HEK293T (cell line): ENCODE data around the gene PPP2CA.
A peak's percentile ranks its signal among the peaks of the same experiment; 100 is the strongest.

ENCODE experiments used
- CTCF ChIA-PET: fragments of 350-600 bp; formaldehyde crosslinking; extraction: SDS; loops from one replicate; lab custom pipeline; 2021; ENCODE audit warnings: antibody characterized with exemption, inconsistent platforms; lab: Yijun Ruan, JAX
- POLR2A ChIA-PET: fragments of 350-600 bp; formaldehyde crosslinking; extraction: SDS; loops from one replicate; lab custom pipeline; 2020; ENCODE audit warnings: antibody characterized with exemption, inconsistent platforms; lab: Yijun Ruan, JAX
- DNase-seq: peaks from one replicate; pipeline ENCODE4 v3.0.0; 2012; ENCODE audit warnings: mixed read lengths; ENCODE audit errors: extremely low spot score
- ARNT ChIP-seq: fragments of 450-650 bp; IDR thresholded peaks from 2 replicates; pipeline ENCODE4 v1.6.1; 2017; ENCODE audit warnings: mild to moderate bottlenecking
- BHLHE40 ChIP-seq: fragments of 450-650 bp; IDR thresholded peaks from 2 replicates; pipeline ENCODE4 v1.6.1; 2016; ENCODE audit warnings: mild to moderate bottlenecking, moderate library complexity, borderline replicate concordance
- CTBP1 ChIP-seq: fragments of 450-650 bp; IDR thresholded peaks from 2 replicates; pipeline ENCODE4 v1.6.1; 2016; ENCODE audit warnings: borderline replicate concordance
- ELF4 ChIP-seq: fragments of 450-650 bp; IDR thresholded peaks from 2 replicates; pipeline ENCODE4 v1.6.1; 2017; ENCODE audit warnings: antibody characterized with exemption
- FOXA1 ChIP-seq: fragments of 450-650 bp; IDR thresholded peaks from 2 replicates; pipeline ENCODE4 v1.6.1; 2016; ENCODE audit warnings: mild to moderate bottlenecking
- FOXK2 ChIP-seq: fragments of 450-650 bp; IDR thresholded peaks from 2 replicates; pipeline ENCODE4 v1.6.1; 2016; ENCODE audit warnings: mild to moderate bottlenecking
- FOXM1 ChIP-seq: fragments of 450-650 bp; IDR thresholded peaks from 2 replicates; pipeline ENCODE4 v1.6.1; 2017; ENCODE audit warnings: mild to moderate bottlenecking, borderline replicate concordance
- HDGF ChIP-seq: fragments of 450-650 bp; IDR thresholded peaks from 2 replicates; pipeline ENCODE4 v1.6.1; 2017; ENCODE audit warnings: antibody characterized with exemption, borderline replicate concordance
- L3MBTL2 ChIP-seq: fragments of 450-650 bp; conservative IDR thresholded peaks from 2 replicates; pipeline ENCODE4 v1.6.1; 2016; ENCODE audit warnings: mild to moderate bottlenecking
- LEF1 ChIP-seq: fragments of 450-650 bp; IDR thresholded peaks from 2 replicates; pipeline ENCODE4 v1.6.1; 2017; ENCODE audit warnings: mild to moderate bottlenecking, borderline replicate concordance
- NFRKB ChIP-seq: fragments of 450-650 bp; IDR thresholded peaks from 2 replicates; pipeline ENCODE4 v1.6.1; 2016; ENCODE audit warnings: mild to moderate bottlenecking, moderate library complexity
- PKNOX1 ChIP-seq: fragments of 450-650 bp; IDR thresholded peaks from 2 replicates; pipeline ENCODE4 v1.6.1; 2016
- SP1 ChIP-seq: fragments of 450-650 bp; IDR thresholded peaks from 2 replicates; pipeline ENCODE4 v1.6.1; 2017
- SUZ12 ChIP-seq: fragments of 450-650 bp; IDR thresholded peaks from 2 replicates; pipeline ENCODE4 v1.6.1; 2016; ENCODE audit warnings: mild to moderate bottlenecking
- TARDBP ChIP-seq: fragments of 450-650 bp; IDR thresholded peaks from 2 replicates; pipeline ENCODE4 v1.6.1; 2016
- ZNF384 ChIP-seq: fragments of 450-650 bp; IDR thresholded peaks from 2 replicates; pipeline ENCODE4 v1.6.1; 2016

The PPP2CA gene

GRCh38 chr5:134246771-134247427, 21.0 kb upstream of the PPP2CA start:
- no peak for DNase-seq
- ChIA-PET POLR2A (interaction anchor here (1.0 to 2.2 kb wide), 2 partner anchors 21 kb away, joined by 4 to 15 read pairs; partner anchors contain the start of gene PPP2CA), CTCF (no interaction called here)
- TF ChIP-seq ELF4 (no peak), ARNT (no peak)

- ChIA-PET POLR2A (interaction anchor here (1.2 to 5.8 kb wide), 2 partner anchors 20 to 21 kb away, joined by 3 to 53 read pairs; partner anchors contain the start of gene PPP2CA), CTCF (interaction anchor here (0.8 kb wide), 1 partner anchor 9 kb away, joined by 4 read pairs; no protein-coding TSS in a partner anchor)
- no peak for TF ChIP-seq ARNT
- no peak for TF ChIP-seq LEF1
- no peak for TF ChIP-seq TARDBP
- TF ChIP-seq L3MBTL2 = no peak
- TF ChIP-seq ELF4 = no peak
- TF ChIP-seq HDGF = no peak
- TF ChIP-seq BHLHE40 = no peak
- TF ChIP-seq FOXK2 = no peak
- no peak for DNase-seq
Measured at GRCh38 chr5:134245692-134246091, 19.8 kb upstream of the PPP2CA start.

GRCh38 chr5:134245101-134245604, 19.3 kb upstream of the PPP2CA start:
- ChIA-PET CTCF (interaction anchor here (0.8 to 1.1 kb wide), 2 partner anchors 9 to 20 kb away, joined by 4 read pairs; no protein-coding TSS in a partner anchor), POLR2A (interaction anchor here (1.2 to 5.8 kb wide), 2 partner anchors 19 to 22 kb away, joined by 3 to 53 read pairs; partner anchors contain the start of gene PPP2CA)
- TF ChIP-seq NFRKB (no peak), FOXA1 (no peak), FOXK2 (no peak), SUZ12 (no peak), HDGF (no peak), FOXM1 (no peak), CTBP1 (no peak), ARNT (no peak), PKNOX1 (no peak), LEF1 (no peak), L3MBTL2 (no peak), BHLHE40 (no peak), TARDBP (no peak), ELF4 (no peak), SP1 (no peak), ZNF384 (no peak)
- DNase-seq = no peak

- POLR2A ChIA-PET = interaction anchor here (5.8 kb wide), 1 partner anchor 16 kb away, joined by 53 read pairs; the partner anchor contains the start of gene PPP2CA
- CTCF ChIA-PET = interaction anchor here (0.6 kb wide), 1 partner anchor 11 kb away, joined by 3 read pairs; no protein-coding TSS in a partner anchor
- no peak for DNase-seq
- TF ChIP-seq TARDBP (no peak), ELF4 (no peak), ARNT (no peak), CTBP1 (no peak), ZNF384 (no peak), LEF1 (no peak), SP1 (no peak), HDGF (no peak), NFRKB (no peak), FOXA1 (no peak), SUZ12 (no peak), BHLHE40 (no peak)
Measured at GRCh38 chr5:134242146-134242545, 16.3 kb upstream of the PPP2CA start.

GRCh38 chr5:134240421-134240962, 14.6 kb upstream of the PPP2CA start:
- ChIA-PET POLR2A (interaction anchor here (5.8 kb wide), 1 partner anchor 15 kb away, joined by 53 read pairs; the partner anchor contains the start of gene PPP2CA), CTCF (no interaction called here)
- TF ChIP-seq TARDBP (no peak), ELF4 (no peak), FOXM1 (no peak), FOXK2 (no peak), FOXA1 (no peak), SUZ12 (no peak)
- DNase-seq = peak; percentile 38

GRCh38 chr5:134236820-134237219, 10.9 kb upstream of the PPP2CA start:
- TF ChIP-seq ELF4 (no peak), ZNF384 (no peak)
- CTCF ChIA-PET = interaction anchor here (0.6 to 1.0 kb wide), 2 partner anchors 8 to 13 kb away, joined by 4 read pairs; no protein-coding TSS in a partner anchor
- no peak for DNase-seq
- POLR2A ChIA-PET = interaction anchor here (0.8 to 6.0 kb wide), 2 partner anchors 8 to 11 kb away, joined by 3 to 62 read pairs; partner anchors contain the start of gene PPP2CA

GRCh38 chr5:134236318-134236717, 10.4 kb upstream of the PPP2CA start:
- ChIA-PET CTCF (interaction anchor here (1.0 kb wide), 1 partner anchor 9 kb away, joined by 4 read pairs; no protein-coding TSS in a partner anchor), POLR2A (interaction anchor here (6.0 kb wide), 1 partner anchor 10 kb away, joined by 62 read pairs; the partner anchor contains the start of gene PPP2CA)
- TF ChIP-seq NFRKB (no peak), SP1 (no peak), BHLHE40 (no peak), SUZ12 (no peak), LEF1 (no peak), PKNOX1 (no peak), ARNT (no peak), ELF4 (no peak)
- DNase-seq = no peak
